HG03045 (cell line): ENCODE data around the gene ACOT2.
"Not testable (repeated sequence)": the region's sequence is repeated elsewhere in the genome, so short reads cannot be mapped to it uniquely, and the experiment has no call there.

ENCODE experiments used
- ATAC-seq: cut with Tn5 transposase; IDR thresholded peaks from one replicate; pipeline ENCODE4 v1.9.1; 2021; ENCODE audit warnings: mild to moderate bottlenecking, moderate library complexity; ENCODE audit not compliant: unreplicated experiment

The ACOT2 gene

DNA sequence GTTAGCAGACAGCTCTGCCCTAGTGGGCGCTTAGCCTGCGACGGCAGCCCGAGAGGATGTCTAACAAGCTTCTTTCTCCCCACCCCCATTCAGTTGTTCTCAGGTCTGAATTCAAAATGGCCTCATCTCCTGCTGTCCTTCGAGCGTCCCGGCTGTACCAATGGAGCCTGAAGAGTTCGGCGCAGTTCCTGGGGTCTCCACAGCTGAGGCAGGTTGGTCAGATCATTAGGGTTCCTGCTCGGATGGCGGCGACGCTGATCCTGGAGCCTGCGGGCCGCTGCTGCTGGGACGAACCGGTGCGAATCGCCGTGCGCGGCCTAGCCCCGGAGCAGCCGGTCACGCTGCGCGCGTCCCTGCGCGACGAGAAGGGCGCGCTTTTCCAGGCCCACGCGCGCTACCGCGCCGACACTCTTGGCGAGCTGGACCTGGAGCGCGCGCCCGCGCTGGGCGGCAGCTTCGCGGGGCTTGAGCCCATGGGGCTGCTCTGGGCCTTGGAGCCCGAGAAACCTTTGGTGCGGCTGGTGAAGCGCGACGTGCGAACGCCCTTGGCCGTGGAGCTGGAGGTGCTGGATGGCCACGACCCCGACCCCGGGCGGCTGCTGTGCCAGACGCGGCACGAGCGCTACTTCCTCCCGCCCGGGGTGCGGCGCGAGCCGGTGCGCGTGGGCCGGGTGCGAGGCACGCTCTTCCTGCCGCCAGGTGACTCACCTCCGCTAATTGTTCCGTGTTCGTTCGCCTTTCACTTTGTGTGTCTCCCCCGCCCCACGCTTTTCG lies at the start of gene ACOT2:
Gene ACOT2 (plus strand): TSS at position 29 of the 774 bp plus-strand sequence. CDS start 28 bp downstream, at position 57.
- peak; percentile 59 for ATAC-seq

DNA sequence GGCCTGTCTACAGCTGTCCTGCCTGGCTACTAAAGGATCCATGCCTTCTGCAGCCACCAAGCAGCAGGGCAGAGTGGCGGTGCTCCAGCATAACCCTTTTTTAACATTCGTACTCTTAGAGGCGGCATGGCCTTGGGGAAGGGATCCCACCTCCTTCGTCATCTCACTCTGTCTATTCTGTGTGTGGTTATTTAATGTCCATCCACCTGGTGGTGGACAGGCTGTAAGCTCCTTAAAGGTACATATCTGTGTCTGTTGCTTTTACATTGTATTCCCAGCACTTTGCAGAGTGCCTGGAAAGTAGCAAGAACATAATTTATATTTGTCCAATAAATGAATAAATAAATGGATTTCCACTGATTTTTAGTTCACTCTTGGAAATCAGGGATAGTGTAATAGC lies 47.8 kb upstream of the ACOT2 start:
- no peak for ATAC-seq

DNA sequence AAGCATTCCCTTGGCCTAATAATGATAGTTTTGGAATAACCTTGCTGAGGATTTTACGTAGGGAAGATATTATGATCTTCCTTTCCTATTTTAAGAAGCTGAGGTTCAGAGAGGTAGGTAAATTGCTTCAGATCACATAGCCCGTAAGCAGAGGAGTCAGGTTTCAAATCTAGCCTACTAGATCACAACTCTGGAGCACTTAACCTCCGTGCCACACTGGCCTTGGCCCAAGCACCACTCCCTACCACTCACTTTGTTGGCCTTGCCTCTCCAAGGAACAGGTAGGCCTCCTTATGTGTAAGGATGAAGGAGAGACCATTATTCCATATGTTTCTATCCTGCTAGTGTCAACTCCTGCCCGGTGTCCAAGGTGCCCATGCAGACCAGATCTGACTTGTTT lies 44.5 kb upstream of the ACOT2 start:
- ATAC-seq = no peak

DNA sequence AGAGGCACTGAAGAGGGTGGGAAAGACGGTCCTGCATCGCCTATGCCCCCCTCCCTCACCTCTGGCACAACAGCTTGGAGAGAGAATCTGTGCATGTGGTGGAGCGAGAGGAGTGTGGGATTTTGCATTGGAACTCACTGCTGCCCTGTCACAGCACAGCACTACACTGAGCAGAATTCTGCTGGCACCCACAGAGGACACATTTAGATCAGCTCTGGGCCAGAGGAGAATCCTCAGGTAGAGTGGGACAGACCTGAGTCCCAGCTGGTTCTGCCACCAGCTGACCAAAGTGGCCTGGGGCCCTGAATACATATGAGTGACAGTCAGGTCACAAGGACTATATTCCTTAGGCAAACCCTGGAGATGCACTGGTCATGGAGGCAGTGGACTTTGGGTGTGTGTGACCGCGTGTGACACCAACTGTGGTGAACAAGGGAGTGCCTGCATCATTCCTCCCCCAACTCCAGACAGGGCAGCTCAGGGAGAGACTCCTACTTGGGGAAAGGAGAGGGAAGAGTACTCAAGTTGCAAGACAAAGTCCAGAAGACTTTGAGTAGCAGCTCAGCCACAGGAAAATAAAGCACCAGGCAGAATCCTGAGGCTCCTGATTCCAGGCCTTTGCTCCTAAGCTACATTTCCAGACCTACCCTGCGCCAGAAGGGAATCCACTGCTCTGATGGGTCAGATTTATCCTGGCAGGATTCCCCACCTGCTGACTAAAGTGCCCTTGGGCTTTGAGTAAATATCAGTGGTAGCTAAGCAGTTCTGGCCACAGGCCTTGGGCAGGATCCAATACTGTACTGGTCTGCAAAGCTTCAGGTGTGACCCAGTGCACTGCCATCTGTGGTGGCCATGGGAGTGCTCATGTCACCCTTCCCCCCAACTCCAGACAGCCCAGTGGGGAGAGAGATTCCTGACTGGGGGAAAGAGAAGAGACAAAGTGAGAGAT lies 42.7 kb upstream of the ACOT2 start:
- ATAC-seq = no peak

DNA sequence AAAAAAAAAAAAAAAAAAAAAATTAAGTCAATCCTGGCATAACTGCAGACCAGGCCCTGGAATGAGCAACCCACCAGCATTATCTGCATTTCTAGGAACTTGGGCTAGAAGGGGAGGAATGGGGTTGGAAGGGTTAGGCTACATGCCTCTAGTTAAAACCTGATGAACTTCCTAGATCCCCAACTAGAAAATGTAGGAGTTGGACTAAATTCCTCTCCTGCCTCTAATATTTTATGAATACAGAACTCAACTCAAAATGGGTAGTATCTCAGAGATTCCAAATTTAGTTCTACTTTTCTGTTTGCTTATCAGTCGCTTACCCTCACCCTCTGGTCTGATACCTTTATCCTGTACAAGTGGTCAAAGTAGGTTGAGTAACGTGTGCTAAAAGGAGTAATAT lies 39.7 kb upstream of the ACOT2 start:
- not testable (repeated sequence) for ATAC-seq

GRCh38 chr14:73531971-73532370 lies 37.0 kb upstream of the ACOT2 start:
- not testable (repeated sequence) for ATAC-seq

GRCh38 chr14:73537244-73538045 lies 31.6 kb upstream of the ACOT2 start:
- not testable (repeated sequence) for ATAC-seq

DNA sequence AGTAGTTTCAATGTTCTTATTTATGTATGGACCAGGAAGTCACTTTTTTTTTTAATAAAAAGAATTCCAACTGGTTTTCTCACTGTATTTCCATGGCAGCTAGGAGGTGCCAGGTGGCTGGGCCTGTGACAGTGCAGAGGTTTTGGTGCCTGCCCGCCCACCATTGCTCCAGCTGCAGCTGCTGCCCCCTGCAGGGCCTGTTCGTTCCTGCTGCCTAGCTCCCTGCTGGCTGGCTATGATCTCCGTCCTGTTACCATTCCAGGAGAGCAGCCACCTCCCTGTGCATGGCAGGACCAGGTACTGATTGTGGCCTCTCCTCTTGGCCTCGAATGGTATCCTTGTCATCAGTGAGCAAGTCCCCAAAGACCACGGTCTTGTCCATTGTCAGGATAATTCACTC lies 30.0 kb upstream of the ACOT2 start:
- ATAC-seq = peak; percentile 73

DNA sequence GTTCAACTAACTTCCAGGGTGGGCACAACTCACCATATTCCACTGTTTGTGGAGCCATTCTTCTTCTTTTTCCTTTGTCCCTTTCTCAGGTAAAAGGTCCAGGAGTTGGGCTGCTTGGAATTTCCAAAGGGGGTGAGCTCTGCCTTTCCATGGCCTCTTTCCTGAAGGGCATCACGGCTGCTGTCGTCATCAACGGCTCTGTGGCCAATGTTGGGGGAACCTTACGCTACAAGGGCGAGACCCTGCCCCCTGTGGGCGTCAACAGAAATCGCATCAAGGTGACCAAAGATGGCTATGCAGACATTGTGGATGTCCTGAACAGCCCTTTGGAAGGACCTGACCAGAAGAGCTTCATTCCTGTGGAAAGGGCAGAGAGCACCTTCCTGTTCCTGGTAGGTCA lies 26.1 kb upstream of the ACOT2 start:
- ATAC-seq = not testable (repeated sequence)

GRCh38 chr14:73545353-73545752 lies 23.7 kb upstream of the ACOT2 start:
- not testable (repeated sequence) for ATAC-seq

DNA sequence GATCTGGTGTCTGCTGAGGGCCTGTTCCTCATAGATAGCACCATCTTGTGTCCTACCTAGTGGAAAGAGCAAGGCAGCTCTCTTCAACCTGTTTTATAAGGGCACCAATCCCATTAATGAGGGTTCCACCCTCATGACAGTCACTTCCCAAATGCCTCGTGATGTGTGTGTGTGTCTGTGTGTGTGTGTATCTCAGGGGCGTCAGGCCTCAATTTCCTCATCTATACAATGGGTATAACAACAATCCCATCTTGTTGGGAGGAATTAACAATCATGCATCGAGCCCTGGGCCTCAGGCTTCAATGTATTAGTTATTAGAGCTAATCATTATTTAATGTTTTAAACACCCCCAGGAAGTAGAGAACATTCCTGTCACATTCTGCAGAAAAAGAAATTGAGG lies 19.9 kb upstream of the ACOT2 start:
- ATAC-seq = not testable (repeated sequence)

- not testable (repeated sequence) for ATAC-seq
Observed at GRCh38 chr14:73549889-73550524, 19.0 kb upstream of the ACOT2 start.

GRCh38 chr14:73553845-73554244 lies 15.2 kb upstream of the ACOT2 start:
- no peak for ATAC-seq

DNA sequence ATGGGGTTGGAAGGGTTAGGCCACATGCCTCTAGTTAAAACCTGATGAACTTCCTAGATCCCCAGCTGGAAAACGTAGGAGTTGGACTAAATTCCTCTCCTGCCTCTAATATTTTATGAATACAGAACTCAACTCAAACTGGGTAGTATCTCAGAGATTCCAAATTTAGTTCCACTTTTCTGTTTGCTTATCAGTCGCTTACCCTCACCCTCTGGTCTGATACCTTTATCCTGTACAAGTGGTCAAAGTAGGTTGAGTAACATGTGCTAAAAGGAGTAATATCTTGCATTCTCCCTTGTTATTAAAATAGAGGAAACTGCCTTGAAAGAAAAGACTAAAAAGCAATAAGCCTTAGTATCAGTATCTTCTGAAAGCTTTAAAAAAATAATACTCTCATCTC lies 11.8 kb upstream of the ACOT2 start:
- ATAC-seq = not testable (repeated sequence)

DNA sequence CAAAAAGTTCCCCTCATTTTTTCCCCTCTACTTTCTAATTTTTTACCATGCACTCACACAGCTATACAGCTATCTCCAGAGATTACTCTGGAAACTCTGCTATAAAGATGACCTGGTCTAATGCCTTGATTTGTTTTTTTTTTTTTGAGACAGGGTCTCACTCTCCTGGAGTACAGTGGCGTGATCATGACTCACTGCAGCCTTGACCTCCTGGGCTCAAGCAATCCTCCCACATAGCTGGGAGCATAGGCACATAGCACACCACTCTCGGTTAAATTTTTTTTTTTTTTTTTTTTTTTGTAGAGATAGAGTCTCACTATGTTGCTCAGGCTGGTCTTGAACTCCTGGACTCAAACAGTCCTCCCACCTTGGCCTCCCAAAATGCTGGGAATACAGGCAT lies 10.8 kb upstream of the ACOT2 start:
- not testable (repeated sequence) for ATAC-seq

DNA sequence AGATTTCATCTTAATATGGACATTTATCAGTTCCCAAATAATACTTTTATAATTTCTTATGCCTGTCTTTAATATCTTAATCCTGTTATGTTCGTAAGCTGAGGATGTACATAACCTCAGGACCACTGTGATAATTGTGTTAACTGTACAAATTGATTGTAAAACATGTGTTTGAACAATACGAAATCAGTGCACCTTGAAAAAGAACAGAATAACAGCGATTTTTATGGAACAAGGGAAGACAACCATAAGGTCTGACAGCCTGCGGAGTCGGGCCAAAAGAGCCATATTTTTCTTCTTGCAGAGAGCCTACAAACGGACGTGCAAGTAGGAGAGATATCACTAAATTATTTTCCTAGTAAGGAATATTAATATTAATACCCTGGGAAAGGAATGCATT lies 6.8 kb upstream of the ACOT2 start:
- ATAC-seq = not testable (repeated sequence)

DNA sequence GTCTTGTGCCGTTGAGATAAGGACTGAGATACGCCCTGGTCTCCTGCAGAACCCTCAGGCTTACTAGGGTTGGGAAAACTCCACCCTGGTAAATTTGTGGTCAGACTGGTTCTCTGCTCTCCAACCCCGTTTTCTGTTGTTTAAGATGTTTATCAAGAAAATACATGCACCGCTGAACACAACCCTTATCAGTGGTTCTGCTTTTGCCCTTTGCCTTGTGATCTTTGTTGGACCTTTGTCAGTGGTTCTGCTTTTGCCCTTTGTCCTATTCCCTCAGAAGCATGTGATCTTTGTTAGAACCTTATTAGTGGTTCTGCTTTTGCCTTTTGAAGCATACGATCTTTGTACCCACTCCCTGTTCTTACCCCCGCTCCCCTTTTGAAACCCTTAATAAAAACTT lies 6.3 kb upstream of the ACOT2 start:
- not testable (repeated sequence) for ATAC-seq

DNA sequence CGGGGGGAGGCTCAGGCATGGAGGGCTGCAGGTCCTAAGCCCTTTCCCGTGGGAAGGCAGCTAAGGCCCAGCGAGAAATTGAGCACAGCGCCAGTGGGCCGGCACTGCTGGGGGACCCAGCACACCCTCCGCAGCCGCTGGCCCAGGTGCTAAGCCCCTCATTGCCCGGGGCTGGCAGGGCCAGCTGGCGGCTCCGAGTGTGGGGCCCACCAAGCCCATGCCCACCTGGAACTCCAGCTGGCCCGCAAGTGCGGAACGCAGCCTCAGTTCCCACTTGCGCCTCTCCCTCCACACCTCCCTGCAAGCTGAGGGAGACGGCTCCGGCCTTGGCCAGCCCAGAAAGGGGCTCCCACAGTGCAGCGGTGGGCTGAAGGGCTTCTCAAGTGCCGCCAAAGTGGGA lies 2.6 kb upstream of the ACOT2 start:
- ATAC-seq = not testable (repeated sequence)

DNA sequence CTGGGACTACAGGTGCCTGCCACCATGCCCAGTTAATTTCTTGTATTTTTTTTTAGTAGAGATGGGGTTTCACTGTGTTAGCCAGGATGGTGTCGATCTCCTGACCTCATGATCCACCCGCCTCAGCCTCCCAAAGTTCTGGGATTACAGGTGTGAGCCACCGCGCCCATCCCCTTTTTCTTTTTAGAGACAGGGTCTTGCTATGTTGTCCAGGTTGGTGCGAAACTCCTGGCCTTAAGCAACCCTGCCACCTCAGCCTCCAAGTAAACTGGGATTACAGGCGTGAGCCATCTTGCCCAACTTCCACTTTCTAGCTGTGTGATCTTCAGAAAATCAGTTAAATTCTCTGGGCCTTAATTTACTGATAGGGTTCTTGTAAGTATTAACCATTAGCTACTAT lies 2.1 kb upstream of the ACOT2 start:
- ATAC-seq = not testable (repeated sequence)

GRCh38 chr14:73567358-73567757 lies 1.7 kb upstream of the ACOT2 start:
- ATAC-seq = no peak
